Cardiac fibroblast (primary cell): Measurements from ENCODE around the gene NDUFB5.
"Not testable (repeated sequence)": the region's sequence is repeated elsewhere in the genome, so short reads cannot be mapped to it uniquely, and the experiment has no call there.

ENCODE experiments used
- DNase-seq, 2 donors: peaks; one replicate each; pipeline versions ENCODE4 v3.0.0 to v3.0.0-alpha.2; 2010; ENCODE audit warnings: low read depth in 2 of 2
- H3K4me3 ChIP-seq, 2 donors: replicated peaks in 1 of 2; 1 replicate in 1 of 2; 2 replicates in 1 of 2; pipeline ENCODE4 v1.5.1; 2011; ENCODE audit warnings: low read depth in 2 of 2, low read length in 2 of 2, mild to moderate bottlenecking in 2 of 2, moderate library complexity in 1 of 2
- TF ChIP-seq, protein P1 (sequence below): IDR thresholded peaks from one replicate; pipeline ENCODE4 v1.5.1; 2011; ENCODE audit warnings: low read depth, mild to moderate bottlenecking, low read length, inconsistent platforms

NDUFB5 gene

DNA sequence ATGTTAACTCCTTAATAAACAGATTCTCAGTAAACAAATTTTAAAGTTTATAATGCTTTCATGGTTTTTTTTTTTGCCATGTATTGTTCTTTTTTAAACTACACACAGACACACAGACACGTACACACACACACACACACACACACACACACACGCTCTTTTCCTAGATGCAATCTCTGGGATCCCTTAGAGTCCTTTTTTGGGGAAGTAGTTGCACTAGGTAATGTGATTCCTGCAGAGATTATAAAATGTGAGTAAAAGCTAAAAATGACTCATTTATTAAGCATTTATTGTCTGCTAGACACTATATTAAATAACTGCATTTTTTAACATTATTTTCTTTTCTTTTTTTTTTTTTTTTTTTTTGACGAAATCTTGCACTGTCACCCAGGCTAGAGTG is 19.9 kb downstream of the NDUFB5 start:
- peak in 1 of 2 donors; percentile 5 for DNase-seq
- TF ChIP-seq, protein P1, sequence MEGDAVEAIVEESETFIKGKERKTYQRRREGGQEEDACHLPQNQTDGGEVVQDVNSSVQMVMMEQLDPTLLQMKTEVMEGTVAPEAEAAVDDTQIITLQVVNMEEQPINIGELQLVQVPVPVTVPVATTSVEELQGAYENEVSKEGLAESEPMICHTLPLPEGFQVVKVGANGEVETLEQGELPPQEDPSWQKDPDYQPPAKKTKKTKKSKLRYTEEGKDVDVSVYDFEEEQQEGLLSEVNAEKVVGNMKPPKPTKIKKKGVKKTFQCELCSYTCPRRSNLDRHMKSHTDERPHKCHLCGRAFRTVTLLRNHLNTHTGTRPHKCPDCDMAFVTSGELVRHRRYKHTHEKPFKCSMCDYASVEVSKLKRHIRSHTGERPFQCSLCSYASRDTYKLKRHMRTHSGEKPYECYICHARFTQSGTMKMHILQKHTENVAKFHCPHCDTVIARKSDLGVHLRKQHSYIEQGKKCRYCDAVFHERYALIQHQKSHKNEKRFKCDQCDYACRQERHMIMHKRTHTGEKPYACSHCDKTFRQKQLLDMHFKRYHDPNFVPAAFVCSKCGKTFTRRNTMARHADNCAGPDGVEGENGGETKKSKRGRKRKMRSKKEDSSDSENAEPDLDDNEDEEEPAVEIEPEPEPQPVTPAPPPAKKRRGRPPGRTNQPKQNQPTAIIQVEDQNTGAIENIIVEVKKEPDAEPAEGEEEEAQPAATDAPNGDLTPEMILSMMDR = no peak
- no peak overlapping the region for H3K4me3 ChIP-seq

DNA sequence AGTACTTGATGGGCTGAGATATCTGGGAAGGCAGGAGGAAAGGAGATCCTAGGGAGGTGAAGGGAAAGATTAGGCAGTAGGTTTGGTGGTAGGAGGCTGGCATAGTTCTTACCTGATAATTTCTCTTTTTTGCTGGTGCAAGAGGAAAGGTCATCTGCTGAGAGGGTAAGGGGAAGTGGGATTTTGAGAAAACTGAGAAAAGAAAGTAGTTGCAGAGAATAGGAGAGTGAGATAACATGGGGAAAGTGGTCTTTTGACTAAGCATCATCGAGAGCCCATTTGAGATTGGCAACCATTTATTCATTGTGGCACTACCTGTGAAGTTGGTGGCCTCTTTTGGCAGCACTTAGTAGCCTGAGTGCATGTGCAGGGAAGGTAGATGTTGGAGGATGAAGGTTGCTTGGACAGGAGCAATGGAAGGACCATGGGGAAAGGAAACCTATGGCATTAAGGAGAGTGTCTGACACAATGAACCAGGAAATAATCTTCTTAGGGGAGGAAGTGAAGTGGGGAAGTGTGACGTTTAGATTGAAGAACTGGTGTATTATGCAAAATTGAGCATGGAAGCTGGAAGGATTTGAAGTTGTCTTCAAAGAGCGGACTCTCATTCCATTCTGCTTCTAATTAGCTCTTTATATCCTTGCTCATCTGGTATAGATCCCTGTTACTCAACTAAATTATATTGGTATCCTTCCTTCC is 26.3 kb downstream of the NDUFB5 start:
- no peak overlapping the region for H3K4me3 ChIP-seq
- no peak for DNase-seq
- TF ChIP-seq, protein P1 = no peak

DNA sequence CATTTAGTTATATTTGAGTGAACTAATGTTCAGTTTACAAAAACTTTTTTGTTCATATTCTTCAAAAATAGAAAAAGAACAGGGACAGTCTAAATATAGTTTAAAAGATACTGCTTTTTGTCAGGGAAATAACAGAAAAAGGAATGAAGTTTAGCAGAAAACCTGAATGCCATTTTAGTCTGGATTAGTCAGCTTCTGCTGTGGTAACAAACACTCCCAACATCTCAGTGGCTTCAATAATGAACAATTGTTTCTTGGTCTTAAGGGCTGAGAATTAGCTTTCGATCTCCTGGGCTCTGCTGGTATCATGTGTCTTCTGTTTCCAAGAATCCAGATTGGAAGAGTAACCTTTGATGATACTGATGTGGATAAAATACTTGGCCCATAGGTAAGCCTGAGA is 35.9 kb downstream of the NDUFB5 start:
- DNase-seq = no peak
- H3K4me3 ChIP-seq = no peak overlapping the region
- TF ChIP-seq, protein P1 = no peak

DNA sequence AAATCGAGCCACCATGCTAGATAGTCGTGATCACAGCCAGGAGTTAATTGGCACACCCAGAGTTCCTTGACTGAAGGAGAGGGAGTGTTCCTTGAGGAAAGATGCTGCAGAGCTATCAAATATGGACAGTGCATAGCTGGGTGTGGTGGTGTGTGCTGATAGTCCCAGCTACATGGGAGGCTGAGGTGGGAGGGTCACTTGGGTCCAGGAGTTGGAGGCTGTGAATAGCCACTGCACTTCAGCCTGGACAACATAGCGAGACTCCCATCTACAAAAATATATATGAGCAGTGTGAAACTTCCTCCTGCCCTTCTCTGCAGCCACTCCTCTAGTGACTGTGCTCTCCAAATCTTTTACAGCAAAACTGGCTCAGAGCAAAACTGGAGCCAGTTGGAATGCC is 38.3 kb downstream of the NDUFB5 start:
- H3K4me3 ChIP-seq = no peak overlapping the region
- TF ChIP-seq, protein P1 = no peak
- no peak for DNase-seq

DNA sequence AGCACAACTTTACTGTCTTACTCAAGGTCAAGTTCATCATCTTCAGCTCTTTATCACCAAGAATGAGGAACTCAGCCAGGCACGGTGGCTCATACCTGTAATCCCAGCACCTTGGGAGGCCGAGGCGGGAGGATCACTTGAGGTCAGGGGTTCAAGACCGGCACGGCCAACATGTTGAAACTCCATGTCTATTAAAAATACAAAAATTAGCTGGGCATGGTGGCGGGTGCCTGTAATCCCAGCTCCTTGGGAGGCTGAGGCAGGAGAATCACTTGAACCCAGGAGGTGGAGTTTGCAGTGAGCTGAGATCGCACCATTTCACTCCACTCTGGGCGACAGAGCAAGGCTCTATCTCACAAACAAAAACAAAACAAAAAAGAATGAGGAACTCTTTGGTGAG is 39.2 kb downstream of the NDUFB5 start:
- DNase-seq, H3K4me3 ChIP-seq: not testable (repeated sequence)

DNA sequence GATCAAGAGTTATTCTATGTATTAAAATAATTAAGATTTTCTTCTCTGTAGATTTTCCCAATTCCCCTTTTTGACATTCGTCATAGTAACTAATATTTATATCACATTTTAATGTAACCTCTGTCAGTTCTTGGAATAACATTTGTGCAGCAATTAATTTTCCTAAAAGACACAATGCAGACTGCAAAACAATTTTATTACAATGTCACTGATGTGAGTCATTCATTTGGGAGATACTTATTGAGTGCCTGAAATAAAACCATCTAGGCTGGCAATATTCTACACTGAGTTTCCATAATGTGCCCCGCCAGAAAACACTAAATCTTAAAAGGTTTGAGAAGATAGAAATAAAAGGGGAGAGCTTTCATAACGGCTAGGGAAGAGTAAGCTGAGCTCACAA is 41.6 kb downstream of the NDUFB5 start:
- TF ChIP-seq, protein P1 = no peak
- no peak for DNase-seq
- no peak overlapping the region for H3K4me3 ChIP-seq

DNA sequence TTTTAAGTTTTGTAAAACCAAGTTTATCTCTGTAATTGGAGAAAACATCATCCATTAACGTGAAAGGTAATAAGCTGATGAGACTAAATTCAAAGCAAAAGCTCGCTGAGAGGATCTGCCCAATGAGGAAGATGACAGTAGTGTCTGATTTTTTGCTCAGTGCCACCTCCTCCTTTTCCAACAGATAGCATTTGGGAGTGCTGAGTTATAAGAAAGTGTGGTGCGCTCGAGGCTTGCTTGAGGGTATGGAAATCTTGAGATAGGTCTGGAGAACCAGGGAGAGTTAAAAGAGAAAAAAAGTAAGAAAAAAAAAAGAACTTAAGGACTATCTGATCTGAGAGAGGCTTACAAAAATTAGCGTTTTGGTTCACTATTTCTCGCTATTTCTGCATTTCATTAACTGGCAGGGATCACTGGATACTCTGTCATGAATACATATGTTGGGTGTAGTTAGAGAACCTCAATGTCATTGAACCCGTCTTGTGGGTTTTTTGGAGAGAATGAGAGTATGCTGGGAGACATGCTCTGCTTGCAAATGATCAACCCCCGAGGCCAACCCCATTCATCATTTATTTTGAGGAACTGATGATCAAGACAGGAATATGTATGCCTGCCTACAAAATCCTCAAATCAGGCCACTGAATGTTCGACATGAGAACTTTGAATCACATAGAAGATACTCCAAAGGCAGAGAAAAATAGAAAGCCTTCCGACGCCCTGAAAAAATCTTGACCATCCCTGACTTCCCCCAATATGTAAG is 47.3 kb downstream of the NDUFB5 start:
- no peak for DNase-seq
- peak overlapping the region; percentile 53 to 88 for H3K4me3 ChIP-seq
- TF ChIP-seq, protein P1 = no peak
